CD14-positive monocyte (primary cell): ENCODE data around the gene BCR. TPM values are rescaled to one million over a fixed set of nuclear protein-coding genes. Genes with fewer than 3 reads are reported as not detected.

ENCODE experiments used
- DNase-seq, 3 donors: peaks; one replicate each; pipeline ENCODE4 v3.0.0-alpha.2; 2011 to 2022
- H2AFZ ChIP-seq: 2 replicates; pipeline ENCODE4 v1.6.0; 2012; ENCODE audit warnings: mild to moderate bottlenecking, low read depth, low read length, inconsistent platforms; ENCODE audit not compliant: insufficient read depth, poor library complexity, severe bottlenecking
- H3K27ac ChIP-seq, 2 donors: 1 replicate in 1 of 2; 2 replicates in 1 of 2; pipeline ENCODE4 v1.5.1; 2012 to 2013; ENCODE audit warnings: low read length in 2 of 2, control low read depth in 1 of 2, inconsistent platforms in 1 of 2, low read depth in 1 of 2, mild to moderate bottlenecking in 1 of 2
- H3K27me3 ChIP-seq, 2 donors: one replicate each; pipeline versions ENCODE4 v1.6.0 to v1.6.1; 2011 to 2013; ENCODE audit warnings: low read length in 2 of 2; ENCODE audit not compliant: control insufficient read depth in 2 of 2, insufficient read depth in 2 of 2
- H3K36me3 ChIP-seq, 2 donors: replicated peaks in 1 of 2; 1 replicate in 1 of 2; 2 replicates in 1 of 2; pipeline versions ENCODE4 v1.5.1 to v1.6.1; 2012 to 2013; ENCODE audit warnings: low read length in 2 of 2, control low read depth in 1 of 2, inconsistent platforms in 1 of 2, mild to moderate bottlenecking in 1 of 2; ENCODE audit not compliant: insufficient read depth in 2 of 2, control insufficient read depth in 1 of 2
- H3K4me1 ChIP-seq, 2 donors: 1 replicate in 1 of 2; 2 replicates in 1 of 2; pipeline versions ENCODE4 v1.5.1 to v1.6.1; 2012 to 2013; ENCODE audit warnings: low read length in 2 of 2, control low read depth in 1 of 2, inconsistent platforms in 1 of 2, mild to moderate bottlenecking in 1 of 2, moderate library complexity in 1 of 2; ENCODE audit not compliant: insufficient read depth in 2 of 2, control insufficient read depth in 1 of 2
- H3K4me2 ChIP-seq: replicated peaks from 2 replicates; pipeline ENCODE3; 2012; ENCODE audit warnings: low read length, moderate library complexity, mild to moderate bottlenecking; ENCODE audit not compliant: poor library complexity, severe bottlenecking; ENCODE audit errors: extremely low read depth
- H3K4me3 ChIP-seq, 3 experiments: fragments of 200-600 bp in 1 of 3; sonication (generic) in 1 of 3; replicated peaks in 1 of 3; 1 replicate in 2 of 3; 2 replicates in 1 of 3; pipeline ENCODE4 v1.5.1; 2011 to 2013; ENCODE audit warnings: low read length in 3 of 3, mild to moderate bottlenecking in 3 of 3, control low read depth in 2 of 3, low read depth in 2 of 3, inconsistent platforms in 1 of 3, moderate library complexity in 1 of 3
- H3K79me2 ChIP-seq: 2 replicates; pipeline ENCODE4 v1.6.0; 2012; ENCODE audit warnings: mild to moderate bottlenecking, control low read depth, inconsistent platforms, low read length, moderate library complexity; ENCODE audit not compliant: insufficient read depth
- H3K9ac ChIP-seq: 2 replicates; pipeline ENCODE4 v1.6.0; 2017; ENCODE audit warnings: low read length, mild to moderate bottlenecking; ENCODE audit not compliant: insufficient read depth, poor library complexity, severe bottlenecking
- H3K9me3 ChIP-seq, 2 donors: replicated peaks in 1 of 2; 1 replicate in 1 of 2; 2 replicates in 1 of 2; pipeline versions ENCODE4 v1.5.1 to v1.6.1; 2012 to 2013; ENCODE audit warnings: low read length in 2 of 2, control low read depth in 1 of 2; ENCODE audit not compliant: control insufficient read depth in 1 of 2, insufficient read depth in 1 of 2
- H4K20me1 ChIP-seq: 2 replicates; pipeline ENCODE4 v1.6.0; 2012; ENCODE audit warnings: mild to moderate bottlenecking, low read length, control low read depth, moderate library complexity; ENCODE audit not compliant: insufficient read depth
- H3K27ac Mint-ChIP-seq, 7 donors: one replicate each; pipeline ENCODE4 v1.8.0; 2020; ENCODE audit warnings: mild to moderate bottlenecking in 7 of 7, mixed read lengths in 7 of 7, moderate library complexity in 6 of 7, inconsistent platforms in 2 of 7
- H3K27me3 Mint-ChIP-seq, 3 donors: one replicate each; pipeline ENCODE4 v1.8.0; 2021 to 2022; ENCODE audit warnings: low read depth in 3 of 3, mild to moderate bottlenecking in 3 of 3, mixed read lengths in 3 of 3, moderate library complexity in 3 of 3, inconsistent platforms in 1 of 3
- H3K36me3 Mint-ChIP-seq, 2 donors: one replicate each; pipeline ENCODE4 v1.8.0; 2020; ENCODE audit warnings: mixed read lengths in 2 of 2, inconsistent platforms in 1 of 2, mild to moderate bottlenecking in 1 of 2
- H3K4me1 Mint-ChIP-seq: one replicate; pipeline ENCODE4 v1.8.0; 2020; ENCODE audit warnings: mild to moderate bottlenecking, mixed read lengths
- H3K4me3 Mint-ChIP-seq, 2 donors: one replicate each; pipeline ENCODE4 v1.8.0; 2020; ENCODE audit warnings: mild to moderate bottlenecking in 2 of 2, mixed read lengths in 2 of 2, moderate library complexity in 1 of 2
- H3K9me3 Mint-ChIP-seq, 7 donors: one replicate each; pipeline ENCODE4 v1.8.0; 2020 to 2022; ENCODE audit warnings: mixed read lengths in 7 of 7, mild to moderate bottlenecking in 6 of 7, moderate library complexity in 6 of 7, inconsistent platforms in 2 of 7
- CTCF ChIP-seq: fragments of 200-600 bp; IDR thresholded peaks from one replicate; pipeline ENCODE4 v1.8.0; 2022; ENCODE audit warnings: antibody characterized with exemption, mild to moderate bottlenecking
- WGBS: methylation state at CpG from one replicate; pipeline ENCODE4 v1.1.5; 2013; ENCODE audit warnings: missing lambda C conversion rate; ENCODE audit not compliant: insufficient coverage; 5-methylcytosine and 5-hydroxymethylcytosine counted together
- intact Hi-C, 2 donors: fragments of 100-400 bp; cut with micrococcal nuclease; formaldehyde crosslinking; loops; one replicate each; pipeline versions ENCODE4 v1.15.0 to v1.15.1; 2023
- polyA plus RNA-seq, 3 donors: library from polyadenylated mRNA; depleted of rRNA in 1 of 3; unstranded in 2 of 3; stranded (reverse) in 1 of 3; fragments of 300-500 nt in 2 of 3; fragments of >200 nt in 1 of 3; fragmentation: Illumina TruSeq in 2 of 3; gene quantifications; 1 replicate in 2 of 3; 2 replicates in 1 of 3; pipeline ENCODE4 v1.2.3, GENCODE V29; 2012 to 2021

The BCR gene
- polyA plus RNA-seq, 3 donors: 0.97 to 20.9 (median 0.97) TPM

DNA sequence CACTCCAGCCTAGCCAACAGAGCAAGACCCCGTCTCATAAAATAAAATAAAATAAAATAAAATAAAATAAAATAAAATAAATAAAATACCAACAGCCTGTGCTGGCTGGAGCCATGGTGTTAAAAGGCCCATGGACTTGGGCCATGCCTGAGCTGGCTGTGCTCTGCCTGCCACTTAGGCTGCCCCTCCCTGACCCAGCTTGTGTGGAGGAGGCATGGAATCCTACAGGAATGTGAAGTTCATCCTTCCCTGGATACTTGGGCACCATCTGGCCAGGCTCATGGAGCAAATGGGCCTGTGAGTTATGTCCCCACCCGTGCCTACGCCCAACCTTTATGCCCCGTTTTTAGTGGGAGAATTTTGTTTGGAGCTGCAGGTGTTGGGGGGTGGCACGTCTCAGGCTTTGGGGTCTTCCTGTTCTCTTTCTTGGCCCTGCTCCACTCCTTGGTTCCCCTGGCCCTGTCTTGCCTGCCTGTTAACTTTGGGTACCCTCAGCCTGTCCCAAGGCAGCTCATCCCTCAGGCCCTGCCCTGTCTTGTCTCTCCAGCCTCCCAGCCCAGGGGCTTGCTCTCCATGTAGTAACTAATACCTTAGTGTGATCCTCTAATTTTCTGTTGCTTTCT is 51.3 kb downstream of the BCR start:
- Mint-ChIP-seq H3K36me3 (peaks cover 22 to 35% of the 10 kb centered on the region in 2 donors), H3K4me3 (no peak overlapping the region), H3K9me3 (peaks cover 5 to 17% (median 13%) of the 10 kb centered on the region in 7 donors), H3K27ac (peak overlapping the region in 1 of 7 donors; percentile 44), H3K27me3 (peaks cover 0 to 4% (median 0%) of the 10 kb centered on the region in 3 donors), H3K4me1 (peaks cover 41% of the 10 kb centered on the region)
- peaks cover 22 to 31% of the 10 kb centered on the region in 2 donors for H3K4me1 ChIP-seq
- peaks cover 100% of the 10 kb centered on the region for H3K79me2 ChIP-seq
- TF ChIP-seq CTCF: no peak
- no peak overlapping the region for H2AFZ ChIP-seq
- no peaks in the 10 kb centered on the region for H3K27me3 ChIP-seq
- intact Hi-C loops: no loop called here
- H3K9me3 ChIP-seq: peaks cover 0 to 10% of the 10 kb centered on the region in 2 donors
- H3K4me2 ChIP-seq: no peak overlapping the region
- H3K27ac ChIP-seq: no peak overlapping the region
- DNase-seq: no peak
- WGBS: 80% methylated on average over 1 of the region's 5 CpGs
- H4K20me1 ChIP-seq: peaks cover 53% of the 10 kb centered on the region
- peaks cover 0 to 28% of the 10 kb centered on the region in 2 donors for H3K36me3 ChIP-seq
- H3K4me3 ChIP-seq: no peak overlapping the region
- no peak overlapping the region for H3K9ac ChIP-seq

- H3K9ac ChIP-seq: no peak overlapping the region
- no peak for DNase-seq
- H3K36me3 ChIP-seq: peaks cover 0 to 32% of the 10 kb centered on the region in 2 donors
- H3K4me2 ChIP-seq: no peak overlapping the region
- H3K9me3 ChIP-seq: peaks cover 0 to 10% of the 10 kb centered on the region in 2 donors
- H2AFZ ChIP-seq: no peak overlapping the region
- peaks cover 58% of the 10 kb centered on the region for H4K20me1 ChIP-seq
- no peak overlapping the region for H3K27ac ChIP-seq
- 97% methylated on average over 7 of the region's 9 CpGs for WGBS
- Mint-ChIP-seq H3K4me1 (peaks cover 38% of the 10 kb centered on the region), H3K27ac (no peak overlapping the region), H3K27me3 (peaks cover 0 to 4% (median 0%) of the 10 kb centered on the region in 3 donors), H3K4me3 (no peak overlapping the region), H3K9me3 (peaks cover 5 to 17% (median 13%) of the 10 kb centered on the region in 7 donors), H3K36me3 (peaks cover 22 to 36% of the 10 kb centered on the region in 2 donors)
- TF ChIP-seq CTCF: no peak
- no peaks in the 10 kb centered on the region for H3K27me3 ChIP-seq
- H3K4me3 ChIP-seq: no peak overlapping the region
- peaks cover 15 to 24% of the 10 kb centered on the region in 2 donors for H3K4me1 ChIP-seq
- intact Hi-C loops: no loop called here
- H3K79me2 ChIP-seq: peaks cover 100% of the 10 kb centered on the region
Measured at GRCh38 chr22:23232094-23232905, 52.0 kb downstream of the BCR start.
